HL-60/S4 treated with retinoic acid at 250 ng/mL for 4 days and 3 days (cell line): ENCODE data around the gene COBLL1.

Experiments
- in situ Hi-C: fragments of 300-500 bp; cut with MboI; formaldehyde crosslinking; loops from 2 replicates; pipeline ENCODE4 v1.7.0; 2022; ENCODE audit warnings: low sequenced_read_pairs

The COBLL1 gene

GRCh38 chr2:164823126-164823525, 18.5 kb downstream of the COBLL1 start:
- in situ Hi-C loops: no loop called here

DNA sequence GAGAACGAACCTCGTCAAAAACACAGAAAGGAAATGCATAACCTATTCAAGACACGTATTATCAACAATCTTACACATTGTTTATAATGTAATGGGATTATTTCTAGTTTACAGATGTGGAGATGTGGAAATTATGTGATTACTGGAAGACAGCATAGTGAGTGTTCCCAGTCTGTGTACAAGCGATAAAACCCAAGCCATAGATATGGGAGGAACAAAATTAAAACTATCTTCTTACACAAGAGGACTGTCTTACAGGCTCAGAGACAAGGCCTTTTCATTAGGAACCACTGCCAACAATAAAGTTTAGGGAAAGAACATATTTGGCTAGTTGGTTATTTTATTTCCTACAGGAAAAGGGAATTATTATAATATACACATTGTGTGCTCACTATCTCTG, 20.3 kb downstream of the COBLL1 start:
- in situ Hi-C loops: no loop called here

GRCh38 chr2:164818149-164819136, 23.2 kb downstream of the COBLL1 start:
- in situ Hi-C loops: no loop called here

DNA sequence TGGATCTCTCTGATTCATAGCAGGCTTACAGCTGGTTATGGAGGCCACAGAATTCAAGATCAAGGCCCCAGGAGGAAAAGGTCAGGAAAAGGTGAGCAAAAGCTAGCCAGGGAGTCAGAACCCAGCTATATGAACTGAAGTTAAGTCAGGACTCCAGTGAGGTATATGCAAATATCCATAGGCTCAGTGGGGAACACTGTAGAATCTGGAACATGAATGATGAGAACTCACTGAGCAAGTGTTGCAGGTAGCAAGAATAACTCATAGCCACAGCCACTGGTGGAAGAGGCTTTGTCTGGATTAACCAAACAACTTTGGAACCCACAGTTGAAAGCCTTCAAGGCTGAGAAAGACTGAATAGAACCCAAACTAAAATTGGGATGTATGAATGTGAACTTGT, 24.7 kb downstream of the COBLL1 start:
- in situ Hi-C loops: no loop called here

DNA sequence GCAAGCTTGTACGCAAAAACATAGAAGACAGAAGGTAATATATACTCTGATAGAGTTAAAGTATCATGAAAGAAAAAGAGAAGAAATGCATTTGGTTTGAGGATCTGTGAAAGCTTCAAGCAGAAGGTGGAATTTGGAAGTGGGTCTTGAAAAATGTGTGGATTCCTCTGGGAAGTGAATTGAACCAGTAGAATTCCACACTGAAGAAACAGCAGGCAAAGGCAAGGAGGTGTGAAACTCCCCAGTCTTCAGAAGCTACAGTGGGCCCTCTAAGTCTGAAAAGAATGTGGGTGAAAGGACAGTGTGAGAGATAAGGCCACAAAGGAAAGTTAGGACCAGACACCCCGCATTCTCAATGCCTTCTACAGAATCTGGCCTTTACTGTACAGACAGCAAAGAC, 25.6 kb downstream of the COBLL1 start:
- in situ Hi-C loops: no loop called here

DNA sequence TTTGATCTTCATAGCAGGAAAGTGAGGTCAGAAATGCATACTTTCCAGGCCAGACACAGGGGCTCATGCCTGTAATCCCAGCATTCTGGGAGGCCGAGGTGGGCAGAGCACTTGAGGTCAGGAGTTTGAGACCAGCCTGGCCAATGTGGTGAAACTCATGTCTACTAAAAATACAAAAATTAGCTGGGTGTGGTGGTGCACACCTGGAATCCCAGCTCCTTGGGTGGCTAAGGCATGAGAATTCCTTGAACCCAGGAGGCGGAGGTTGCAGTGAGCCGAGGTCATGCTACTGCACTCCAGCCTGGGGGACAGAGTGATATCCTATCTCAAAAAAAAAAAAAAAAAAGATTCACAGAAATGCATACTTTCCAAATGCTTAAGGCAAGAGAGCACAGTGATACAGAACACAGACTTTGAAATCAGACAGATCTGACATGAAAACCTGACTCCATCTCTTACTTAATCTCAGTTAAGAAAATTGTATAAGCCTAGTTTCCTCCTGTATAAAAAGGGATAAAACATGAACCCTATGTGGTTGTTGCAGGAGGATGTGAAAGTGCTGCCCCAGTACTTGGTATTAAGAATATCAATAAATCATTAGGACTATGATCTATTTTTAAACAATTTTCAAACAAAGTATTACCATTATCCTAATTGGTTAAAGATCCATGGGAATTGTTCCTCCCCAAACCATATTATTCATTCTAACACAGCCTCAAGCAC, 26.4 kb downstream of the COBLL1 start:
- in situ Hi-C loops: no loop called here

- in situ Hi-C loops: no loop called here
These were observed 28.1 kb downstream of the COBLL1 start for GRCh38 chr2:164813535-164813934.

- in situ Hi-C loops: no loop called here
These were observed 29.2 kb downstream of the COBLL1 start for GRCh38 chr2:164812378-164812777.

DNA sequence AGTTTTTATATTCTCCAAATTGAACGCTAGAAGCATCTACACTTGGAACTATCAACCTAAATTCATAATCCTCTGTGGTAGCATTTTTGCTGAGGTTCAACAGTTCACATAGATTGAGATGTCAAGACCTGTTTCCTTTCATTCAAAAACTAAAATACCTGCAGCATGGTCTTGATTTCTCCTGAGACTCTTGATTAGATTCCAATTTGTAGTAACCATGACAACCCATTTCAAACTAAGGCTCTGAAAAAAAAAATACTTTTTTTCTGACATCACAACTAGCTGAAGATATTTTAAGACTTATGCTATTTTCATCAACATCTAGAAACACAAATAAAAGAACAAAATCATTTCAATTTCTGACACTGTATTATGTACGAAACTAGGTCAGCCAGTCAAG, 29.8 kb downstream of the COBLL1 start:
- in situ Hi-C loops: no loop called here

- in situ Hi-C loops: no loop called here
These were observed 30.8 kb downstream of the COBLL1 start for GRCh38 chr2:164810843-164811242.

DNA sequence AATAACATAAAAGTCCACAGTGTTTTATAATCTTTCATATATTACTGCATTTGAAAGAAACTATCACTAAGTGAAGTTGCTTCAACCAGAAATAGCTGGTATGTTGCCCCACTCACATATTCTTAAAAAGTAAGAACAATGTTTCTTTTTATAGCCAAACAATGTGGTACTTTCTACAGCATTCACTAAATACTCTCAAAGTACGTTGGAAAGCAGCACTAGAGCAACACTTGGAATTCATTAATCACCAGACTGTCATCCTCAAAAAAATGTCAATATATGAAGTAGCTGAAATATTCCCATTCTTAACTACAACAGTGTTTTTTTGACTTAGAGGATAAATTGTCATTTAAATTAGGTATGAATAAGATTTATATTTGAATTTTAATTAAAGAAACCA, 32.8 kb downstream of the COBLL1 start:
- in situ Hi-C loops: no loop called here

DNA sequence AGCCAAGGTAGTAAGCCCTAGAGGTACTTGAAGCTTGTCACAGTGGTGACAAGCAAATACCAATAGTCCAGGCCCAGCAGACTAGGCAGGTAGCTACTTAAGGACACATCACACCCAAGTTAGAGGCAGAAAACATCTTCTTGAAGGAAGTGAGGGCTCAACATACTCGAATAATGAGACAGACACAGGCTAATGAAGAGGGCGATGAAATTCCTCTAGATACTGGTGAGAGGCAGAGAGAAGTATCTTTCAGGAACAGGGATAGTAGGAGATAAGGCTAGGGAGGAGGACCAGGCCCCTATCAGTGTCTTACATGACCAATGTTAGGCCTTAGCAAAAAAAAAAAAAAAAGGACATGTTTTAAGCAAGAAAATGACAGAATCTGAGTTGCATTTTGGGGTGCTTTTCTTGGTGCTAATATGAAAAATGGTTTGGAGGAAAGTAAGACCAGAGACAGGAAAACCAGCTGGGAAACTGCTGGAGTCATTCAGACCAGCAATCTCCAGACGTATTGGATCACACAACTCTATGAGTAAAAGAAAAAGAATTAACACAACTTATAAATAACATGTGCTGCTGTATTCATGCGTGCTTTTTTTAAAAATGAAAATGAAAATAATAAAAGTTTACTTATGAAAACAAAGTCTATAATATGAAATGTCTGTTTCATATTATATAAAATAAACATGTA, 37.7 kb downstream of the COBLL1 start:
- in situ Hi-C loops: no loop called here

DNA sequence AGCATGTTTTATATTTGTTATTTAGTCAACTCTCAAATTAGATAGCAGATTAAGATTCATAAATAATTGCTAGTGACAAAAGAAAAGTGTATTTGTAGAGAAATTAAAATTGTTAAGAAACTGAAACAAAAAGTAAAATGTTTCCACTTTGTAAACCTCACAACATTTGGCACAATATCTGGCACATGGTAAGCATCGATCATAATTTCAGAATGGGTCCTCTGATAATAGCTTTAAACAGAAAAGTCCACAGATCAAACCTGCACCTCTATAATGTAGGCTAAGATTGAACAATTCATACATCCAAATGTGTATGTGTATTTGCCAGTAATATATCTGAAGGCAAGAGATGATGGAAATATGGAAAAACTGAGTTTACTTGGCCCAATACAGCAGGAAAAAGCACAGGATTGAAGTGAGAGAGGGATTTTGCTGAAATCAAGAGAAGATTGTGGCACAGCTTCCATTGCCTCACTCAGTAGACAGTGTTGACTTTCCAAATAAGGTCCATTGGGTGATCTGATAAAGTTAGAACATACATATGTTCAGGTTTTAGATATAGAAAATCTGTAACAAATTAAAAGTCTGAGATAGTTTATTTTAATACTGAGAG, 39.4 kb downstream of the COBLL1 start:
- in situ Hi-C loops: no loop called here

DNA sequence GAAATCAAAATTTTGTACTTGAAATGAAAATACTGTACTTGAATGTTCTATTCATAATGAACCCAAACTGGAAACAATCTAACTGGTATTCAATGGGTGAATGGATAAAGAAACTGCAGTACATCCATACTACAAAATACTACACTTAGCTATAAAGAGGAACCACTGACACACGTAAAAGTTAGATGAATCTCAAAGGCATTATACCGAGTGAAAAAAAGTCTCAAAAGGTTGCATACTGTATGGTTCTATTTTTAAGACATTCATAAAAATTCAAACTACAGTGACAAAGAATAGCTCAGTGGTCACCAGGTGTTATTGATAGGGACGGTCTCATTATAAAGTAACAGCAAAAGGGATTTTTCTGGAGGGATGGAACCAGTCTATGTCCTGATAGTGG, 41.1 kb downstream of the COBLL1 start:
- in situ Hi-C loops: no loop called here

DNA sequence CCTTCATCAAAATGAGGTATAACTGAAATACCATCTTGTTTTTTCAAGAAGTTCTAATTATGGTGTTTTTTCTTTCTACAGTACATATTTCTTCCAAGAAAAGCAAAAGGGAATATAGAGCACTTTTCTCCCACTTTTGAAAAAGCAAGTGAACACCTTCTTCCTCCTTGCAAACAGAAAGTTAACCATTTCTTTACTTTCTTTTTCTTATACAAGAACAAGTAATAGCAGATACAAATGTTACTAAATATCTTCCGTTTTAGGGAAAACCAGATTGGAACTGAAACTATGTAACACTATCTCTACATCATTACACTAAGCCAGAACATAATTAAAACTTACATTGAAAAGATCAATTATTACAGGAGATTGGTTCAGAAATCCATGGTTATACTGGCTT, 44.0 kb downstream of the COBLL1 start:
- in situ Hi-C loops: no loop called here

GRCh38 chr2:164796999-164797398, 44.6 kb downstream of the COBLL1 start:
- in situ Hi-C loops: no loop called here

DNA sequence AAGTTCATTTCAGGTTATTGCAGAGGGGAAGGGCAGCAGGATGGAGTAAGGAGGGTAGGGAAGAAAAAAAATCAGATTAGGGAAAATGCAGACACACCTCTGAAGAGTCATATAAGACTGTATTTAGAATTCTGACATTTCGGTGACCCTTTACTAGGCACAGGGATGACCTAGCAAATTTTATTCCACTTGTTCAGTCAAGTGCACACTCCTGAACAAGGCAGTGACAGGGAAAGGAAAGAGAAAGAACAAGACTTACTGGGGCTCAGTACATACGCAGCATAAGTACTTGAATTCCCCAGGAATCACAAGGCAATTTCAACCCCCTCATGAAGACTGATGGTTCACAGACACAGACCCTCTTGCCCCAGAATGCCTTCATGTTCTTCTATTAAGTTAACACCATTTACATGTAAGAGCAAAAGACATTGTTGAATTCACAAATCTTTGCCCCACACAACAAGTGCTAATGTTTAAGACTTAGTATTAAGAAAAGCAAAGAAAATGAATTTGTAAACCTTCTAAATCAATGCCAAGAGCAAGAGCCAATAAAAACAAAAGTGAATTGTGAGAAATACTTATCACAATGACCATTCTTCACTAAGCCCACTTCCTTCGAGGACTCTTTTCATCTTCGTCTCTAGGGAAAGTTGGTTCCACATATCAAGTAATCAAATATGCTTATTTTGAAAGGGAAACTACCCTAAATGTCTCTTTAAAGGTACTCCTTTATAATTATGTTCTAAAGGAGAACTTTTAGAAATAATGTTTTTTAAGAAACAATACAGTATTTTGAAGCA, 47.0 kb downstream of the COBLL1 start:
- in situ Hi-C loops: no loop called here

GRCh38 chr2:164794016-164794415, 47.6 kb downstream of the COBLL1 start:
- in situ Hi-C loops: no loop called here

GRCh38 chr2:164793529-164793928, 48.1 kb downstream of the COBLL1 start:
- in situ Hi-C loops: no loop called here
